Activated CD8-positive, alpha-beta memory T cell treated with anti-CD3 and anti-CD28 coated beads, Interleukin-2, amount 50 U/mL, for 48 hours (primary cell): Measurements from ENCODE around the gene UFD1.

Experiments
- DNase-seq: peaks from one replicate; pipeline ENCODE4 v3.0.0-alpha.2; 2020

UFD1 gene, protein sequence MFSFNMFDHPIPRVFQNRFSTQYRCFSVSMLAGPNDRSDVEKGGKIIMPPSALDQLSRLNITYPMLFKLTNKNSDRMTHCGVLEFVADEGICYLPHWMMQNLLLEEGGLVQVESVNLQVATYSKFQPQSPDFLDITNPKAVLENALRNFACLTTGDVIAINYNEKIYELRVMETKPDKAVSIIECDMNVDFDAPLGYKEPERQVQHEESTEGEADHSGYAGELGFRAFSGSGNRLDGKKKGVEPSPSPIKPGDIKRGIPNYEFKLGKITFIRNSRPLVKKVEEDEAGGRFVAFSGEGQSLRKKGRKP

GRCh38 chr22:19478901-19479354, at the start of gene UFD1:
Gene UFD1, minus strand, starts transcription at chr22:19479193. Its CDS starts 108 bp downstream, at chr22:19479085.
- peak; percentile 92 for DNase-seq

DNA sequence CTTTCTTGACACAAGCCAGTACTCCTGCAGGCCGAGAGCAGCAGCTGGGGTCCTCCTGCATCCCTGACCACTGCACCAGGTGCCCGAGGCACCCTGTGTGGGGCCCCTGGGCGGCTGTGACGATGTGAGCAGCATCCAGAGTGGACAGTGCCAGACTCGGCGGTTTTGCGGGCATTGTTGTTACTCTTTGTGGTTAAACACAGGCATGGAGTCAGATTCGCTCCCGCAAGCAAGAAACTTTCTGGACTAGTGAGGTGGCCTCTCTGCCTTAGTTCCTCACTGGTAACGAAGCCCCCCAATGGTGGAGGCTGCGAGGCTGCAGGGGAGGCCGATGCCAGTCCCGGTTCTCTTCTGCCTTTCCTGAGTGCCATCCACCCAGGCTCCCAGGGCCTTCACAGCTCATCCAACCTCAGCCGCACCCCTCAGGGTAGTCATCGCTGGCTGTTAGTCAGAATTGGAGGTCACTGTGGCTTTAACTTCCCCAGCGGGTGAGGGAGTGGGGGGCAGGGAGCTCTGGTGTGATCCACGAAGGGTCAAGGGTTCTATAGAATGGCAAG, 48.9 kb upstream of the UFD1 start:
- DNase-seq = no peak

DNA sequence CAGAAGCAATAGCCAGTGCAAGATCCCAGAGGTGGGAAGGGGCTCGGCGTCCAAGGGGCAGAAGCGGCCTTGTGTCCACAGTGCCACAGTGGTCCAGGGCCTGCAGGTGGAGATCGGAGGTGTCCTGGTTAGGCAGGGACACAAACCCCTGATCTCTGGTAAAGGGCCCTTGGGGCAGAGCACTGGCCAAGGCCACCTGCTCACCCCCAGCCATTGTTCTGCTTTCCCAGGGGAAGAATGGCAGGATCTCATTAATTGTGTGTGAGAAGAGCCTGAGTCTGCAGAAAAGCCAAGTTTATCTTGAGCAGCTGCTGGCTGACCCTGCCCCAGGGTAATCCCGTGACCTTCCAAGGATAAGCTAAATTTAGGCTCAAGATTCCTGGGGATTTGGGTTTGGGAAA, 48.3 kb upstream of the UFD1 start:
- DNase-seq = no peak

DNA sequence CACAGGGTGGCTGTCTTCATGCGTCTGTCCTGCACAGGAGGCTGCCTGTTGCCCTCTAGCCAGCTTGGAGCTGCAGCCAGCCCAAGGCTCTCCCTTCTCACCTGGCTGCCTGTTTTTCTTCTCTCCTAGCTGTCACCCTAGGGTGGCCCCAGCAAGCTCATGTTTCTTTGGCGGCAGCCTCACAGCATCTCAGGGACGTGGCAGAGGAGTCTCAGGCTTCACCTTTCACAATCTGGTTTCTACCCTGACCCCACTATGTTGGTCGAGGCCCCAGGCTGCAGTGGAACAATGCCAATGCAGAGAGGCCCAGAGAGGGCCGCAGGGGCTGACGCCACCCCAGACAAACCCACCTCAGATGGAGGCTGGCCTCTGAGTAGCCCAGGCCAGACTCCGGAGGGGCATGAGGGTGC, 47.7 kb upstream of the UFD1 start:
- DNase-seq = no peak

GRCh38 chr22:19526076-19526701, 47.2 kb upstream of the UFD1 start:
- DNase-seq = no peak

- DNase-seq = no peak
Measured at GRCh38 chr22:19525666-19526065, 46.7 kb upstream of the UFD1 start.

- no peak for DNase-seq
Measured at GRCh38 chr22:19525116-19525660, 46.2 kb upstream of the UFD1 start.

GRCh38 chr22:19524170-19525115, 45.5 kb upstream of the UFD1 start, which contains the start of gene CLDN5:
Gene CLDN5, minus strand, starts transcription at chr22:19524410. Its CDS starts 155 bp downstream, at chr22:19524255.
- peak; percentile 63 for DNase-seq

GRCh38 chr22:19523240-19524169, 44.5 kb upstream of the UFD1 start:
- DNase-seq = peak; percentile 66

- peak; percentile 57 for DNase-seq
Measured at GRCh38 chr22:19522881-19523239, 43.9 kb upstream of the UFD1 start.

DNA sequence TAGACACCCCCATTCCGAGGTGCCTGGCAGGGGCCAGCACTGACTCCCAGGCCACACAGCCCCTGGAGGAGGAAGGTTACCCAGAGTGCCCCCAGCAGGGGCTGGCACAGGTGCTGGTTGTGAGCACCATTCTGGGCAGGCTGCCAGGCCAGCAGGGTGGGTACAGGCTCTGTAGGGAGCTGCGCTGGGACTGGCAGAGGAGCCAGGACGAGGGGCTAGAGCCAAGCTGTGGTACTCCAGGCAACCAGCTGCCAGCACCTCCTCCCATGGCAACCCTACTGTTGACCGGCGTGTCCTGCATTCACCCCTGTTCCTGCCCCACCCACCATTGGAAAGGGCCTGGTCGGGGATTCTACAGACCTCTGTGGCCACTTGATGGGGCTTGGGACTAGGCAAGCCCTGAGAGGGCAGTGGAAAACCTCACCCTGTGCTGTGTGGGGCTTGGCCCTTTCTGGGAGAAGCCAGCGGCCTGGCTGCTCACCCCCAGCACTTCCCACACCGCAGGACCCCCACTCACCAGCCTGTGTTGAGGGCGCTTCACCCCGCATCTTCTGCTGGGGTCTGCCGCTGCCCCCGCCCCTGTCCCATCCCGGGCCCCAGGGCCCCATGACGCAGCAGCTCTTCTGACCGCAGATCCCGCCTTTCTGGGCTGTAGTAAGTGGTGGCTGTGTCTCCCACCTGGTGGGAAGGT, 43.3 kb upstream of the UFD1 start:
- peak; percentile 64 for DNase-seq

DNA sequence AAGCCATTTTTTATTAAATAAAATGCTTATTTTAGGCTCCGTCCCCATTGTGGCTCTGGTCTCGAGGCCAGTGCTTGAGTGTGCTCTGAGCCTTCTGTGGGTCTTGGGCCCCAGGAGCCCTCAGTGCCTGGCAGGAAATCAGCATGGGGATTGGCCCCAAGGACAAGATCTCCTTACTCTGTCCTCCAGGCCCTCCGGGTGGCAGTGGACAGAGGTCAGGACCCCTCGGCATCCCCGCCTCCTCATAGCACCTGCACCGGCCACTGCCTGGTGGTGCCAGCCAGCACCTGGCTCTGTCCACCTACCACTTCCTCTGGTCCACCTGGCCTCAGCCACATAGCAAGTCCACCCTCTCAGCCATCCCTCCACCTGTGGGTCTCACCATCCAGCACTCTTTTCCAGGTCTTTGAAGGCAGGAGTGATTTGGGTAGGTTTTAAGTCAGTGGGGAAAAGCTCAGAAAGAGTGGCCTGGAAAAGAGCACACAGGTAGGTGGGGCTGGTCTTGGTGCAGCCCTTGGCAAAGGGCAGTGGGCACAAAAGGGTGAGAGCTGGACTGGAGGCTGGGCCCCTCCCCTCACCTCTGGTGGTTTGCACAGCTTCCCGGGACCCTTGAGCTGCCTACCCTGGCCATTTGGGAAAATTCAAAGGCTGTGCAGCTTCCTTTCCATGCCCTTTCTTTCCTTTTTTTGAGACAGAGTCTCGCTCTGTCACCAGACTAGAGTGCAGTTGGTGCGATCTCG, 41.7 kb upstream of the UFD1 start:
- DNase-seq = no peak

- DNase-seq = no peak
Measured at GRCh38 chr22:19520007-19520406, 41.0 kb upstream of the UFD1 start.

- DNase-seq = no peak
Measured at GRCh38 chr22:19519041-19519926, 40.3 kb upstream of the UFD1 start.

DNA sequence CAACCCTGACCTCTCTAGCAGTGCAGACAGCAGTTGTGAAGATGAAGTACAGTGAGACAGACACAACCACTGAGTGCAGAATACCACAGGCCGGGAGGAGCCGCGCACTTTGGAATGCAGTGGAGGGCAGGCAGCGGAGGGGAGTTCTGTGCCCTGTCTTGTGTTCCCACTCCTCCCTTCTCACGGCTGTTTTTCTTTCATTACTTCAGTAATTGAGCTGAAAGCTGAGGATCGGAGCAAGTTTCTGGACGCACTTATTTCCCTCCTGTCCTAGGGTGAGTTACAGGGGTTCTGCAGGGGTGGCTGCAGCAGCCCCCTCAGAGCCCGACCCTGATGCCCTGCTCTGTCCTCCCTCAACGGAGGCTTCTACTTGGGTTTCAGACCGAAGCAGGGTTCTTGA, 39.6 kb upstream of the UFD1 start:
- DNase-seq = no peak

DNA sequence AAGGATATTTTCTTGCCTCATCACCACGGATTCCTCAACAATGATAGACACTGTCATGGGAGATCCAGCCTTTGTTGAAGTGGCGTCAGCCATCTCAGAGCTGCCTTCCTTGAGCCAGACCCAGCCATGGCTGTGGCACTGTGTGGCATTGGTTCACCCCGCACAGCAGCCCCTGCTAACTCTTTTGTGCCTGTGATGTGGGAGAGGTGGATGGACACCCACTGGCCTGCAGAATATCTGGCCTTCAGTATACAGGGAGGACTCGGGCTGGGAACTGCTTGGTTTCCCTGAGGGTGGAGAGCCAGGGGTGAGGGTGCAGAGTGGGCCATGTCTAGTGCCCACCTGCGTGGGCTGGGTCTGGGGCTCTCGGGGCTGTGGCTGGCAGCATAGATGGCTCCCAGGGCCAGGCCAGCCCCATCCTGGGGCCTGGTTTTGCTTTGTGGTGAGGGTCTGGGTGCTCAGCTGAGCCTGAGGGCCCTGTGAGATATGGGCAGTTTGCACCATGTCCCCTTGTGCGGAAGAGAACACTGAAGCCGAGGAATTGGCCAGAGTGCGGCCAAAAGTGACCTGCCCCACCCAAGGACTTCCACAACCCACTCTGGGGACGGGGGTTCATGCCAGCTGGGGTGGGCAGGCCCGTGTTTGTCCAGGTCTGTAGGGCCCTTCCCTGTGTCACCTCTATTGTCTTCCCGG, 39.1 kb upstream of the UFD1 start:
- no peak for DNase-seq

GRCh38 chr22:19517171-19517500, 38.1 kb upstream of the UFD1 start:
- no peak for DNase-seq

DNA sequence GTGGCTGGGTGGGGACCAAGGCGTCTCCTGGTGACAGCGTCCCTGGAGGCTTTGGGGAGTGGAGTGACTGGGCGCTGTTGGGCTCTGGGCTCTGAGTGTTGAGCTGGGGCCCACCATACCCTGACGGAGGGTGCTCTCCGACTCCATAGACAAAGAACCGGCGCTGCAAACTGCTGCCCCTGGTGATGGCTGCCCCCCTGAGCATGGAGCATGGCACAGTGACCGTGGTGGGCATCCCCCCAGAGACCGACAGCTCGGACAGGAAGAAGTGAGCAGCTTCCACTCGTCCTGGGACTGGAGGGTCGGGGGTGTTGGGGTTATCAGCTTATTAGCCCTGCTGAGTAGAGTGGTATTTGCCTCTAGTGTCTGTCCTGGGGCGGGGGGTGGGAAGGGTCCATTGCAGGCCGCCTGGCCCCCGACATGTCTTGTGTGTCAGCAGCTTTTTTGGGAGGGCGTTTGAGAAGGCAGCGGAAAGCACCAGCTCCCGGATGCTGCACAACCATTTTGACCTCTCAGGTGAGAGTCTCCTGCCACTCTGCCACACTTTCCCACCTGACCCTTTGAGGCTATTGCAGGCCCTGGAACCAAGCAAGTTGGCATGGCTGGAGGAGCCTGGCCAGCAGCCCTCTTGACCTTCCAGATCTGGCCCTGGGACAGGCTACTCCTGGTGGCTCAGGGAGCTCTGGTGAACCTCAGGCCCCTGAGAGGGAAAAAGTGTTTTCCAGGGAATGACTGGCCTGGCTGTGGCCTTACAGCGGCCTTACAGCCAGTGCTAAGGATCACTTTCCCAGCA, 37.6 kb upstream of the UFD1 start:
- DNase-seq = no peak
